Measurements from ENCODE around the gene SREK1IP1.

DNA sequence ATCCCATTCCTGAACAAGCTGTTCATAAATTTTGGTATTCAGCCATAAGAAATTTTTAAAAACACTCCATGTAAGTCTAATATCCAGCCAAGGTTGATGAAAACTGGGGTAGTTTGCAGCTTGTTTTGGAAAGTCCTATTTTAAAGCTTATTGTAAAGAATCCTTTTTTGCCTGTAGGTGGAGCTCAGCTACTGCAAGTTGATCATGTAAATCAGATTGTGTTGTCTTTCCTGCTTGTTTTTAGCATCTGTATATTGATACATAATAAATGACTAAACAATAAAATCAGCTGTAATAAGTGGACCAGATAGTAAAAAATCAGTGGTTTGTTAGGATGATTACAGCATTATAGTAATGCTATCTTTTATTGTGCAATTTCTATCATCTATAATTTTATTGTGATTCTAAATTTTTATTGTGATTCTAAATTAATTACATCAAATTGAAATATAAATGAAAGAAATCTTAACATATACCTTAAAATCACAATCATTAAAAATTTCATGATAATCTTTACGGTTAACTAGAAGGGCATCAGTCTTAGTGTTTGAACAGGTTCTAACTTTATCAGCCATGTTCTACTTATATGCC lies 42.7 kb upstream of the SREK1IP1 start:
- TF ChIP-seq EZH2 (IDR thresholded peaks at IDR 0.05; ENCODE audit: borderline replicate concordance, low read depth, low read length, poor library complexity, severe bottlenecking): no peak
- TF ChIP-seq, protein P1, sequence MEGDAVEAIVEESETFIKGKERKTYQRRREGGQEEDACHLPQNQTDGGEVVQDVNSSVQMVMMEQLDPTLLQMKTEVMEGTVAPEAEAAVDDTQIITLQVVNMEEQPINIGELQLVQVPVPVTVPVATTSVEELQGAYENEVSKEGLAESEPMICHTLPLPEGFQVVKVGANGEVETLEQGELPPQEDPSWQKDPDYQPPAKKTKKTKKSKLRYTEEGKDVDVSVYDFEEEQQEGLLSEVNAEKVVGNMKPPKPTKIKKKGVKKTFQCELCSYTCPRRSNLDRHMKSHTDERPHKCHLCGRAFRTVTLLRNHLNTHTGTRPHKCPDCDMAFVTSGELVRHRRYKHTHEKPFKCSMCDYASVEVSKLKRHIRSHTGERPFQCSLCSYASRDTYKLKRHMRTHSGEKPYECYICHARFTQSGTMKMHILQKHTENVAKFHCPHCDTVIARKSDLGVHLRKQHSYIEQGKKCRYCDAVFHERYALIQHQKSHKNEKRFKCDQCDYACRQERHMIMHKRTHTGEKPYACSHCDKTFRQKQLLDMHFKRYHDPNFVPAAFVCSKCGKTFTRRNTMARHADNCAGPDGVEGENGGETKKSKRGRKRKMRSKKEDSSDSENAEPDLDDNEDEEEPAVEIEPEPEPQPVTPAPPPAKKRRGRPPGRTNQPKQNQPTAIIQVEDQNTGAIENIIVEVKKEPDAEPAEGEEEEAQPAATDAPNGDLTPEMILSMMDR (conservative IDR thresholded peaks at IDR 0.05; ENCODE audit: low read depth, low read length): peak; percentile 75
